Stimulated activated CD4-positive, alpha-beta T cell treated with anti-CD3 and anti-CD28 coated beads, Interleukin-1b, Interleukin-23, amount 100 ng/mL, for 4 hours (primary cell): ENCODE measurements around the gene MTG1.
"Not testable (repeated sequence)": the region's sequence is repeated elsewhere in the genome, so short reads cannot be mapped to it uniquely, and the experiment has no call there.

Experiments used
- DNase-seq, 2 donors: peaks; one replicate each; pipeline ENCODE4 v3.0.0-alpha.2; 2020; ENCODE audit warnings: low read depth in 2 of 2

Gene MTG1

GRCh38 chr10:133424102-133424501 is 30.1 kb downstream of the MTG1 start:
- not testable (repeated sequence) for DNase-seq

GRCh38 chr10:133424601-133425000 is 30.6 kb downstream of the MTG1 start, which contains the start of gene SPRN:
SPRN (minus strand) TSS chr10:133424625; CDS start chr10:133423681, 944 bp downstream.
- not testable (repeated sequence) for DNase-seq

DNA sequence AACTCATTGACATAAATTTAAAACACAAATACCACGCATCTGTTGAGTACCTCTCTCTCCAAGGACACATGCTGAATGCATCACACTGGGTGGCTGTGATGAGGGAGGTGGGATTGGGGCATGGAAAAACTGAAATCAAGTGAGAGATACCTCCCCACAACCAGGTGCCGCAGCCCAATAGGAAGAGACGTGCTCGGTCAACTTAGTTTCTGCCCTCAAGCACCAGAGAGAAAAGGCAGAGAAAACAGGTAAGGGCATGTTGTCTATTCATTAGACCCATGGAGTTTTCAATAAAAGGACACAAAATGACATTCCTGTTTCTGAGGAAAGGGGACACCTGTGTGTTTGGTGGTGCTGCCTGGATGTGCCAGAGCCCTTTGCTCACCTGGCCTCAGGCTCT is 35.6 kb downstream of the MTG1 start:
- DNase-seq, result not testable (repeated sequence)

DNA sequence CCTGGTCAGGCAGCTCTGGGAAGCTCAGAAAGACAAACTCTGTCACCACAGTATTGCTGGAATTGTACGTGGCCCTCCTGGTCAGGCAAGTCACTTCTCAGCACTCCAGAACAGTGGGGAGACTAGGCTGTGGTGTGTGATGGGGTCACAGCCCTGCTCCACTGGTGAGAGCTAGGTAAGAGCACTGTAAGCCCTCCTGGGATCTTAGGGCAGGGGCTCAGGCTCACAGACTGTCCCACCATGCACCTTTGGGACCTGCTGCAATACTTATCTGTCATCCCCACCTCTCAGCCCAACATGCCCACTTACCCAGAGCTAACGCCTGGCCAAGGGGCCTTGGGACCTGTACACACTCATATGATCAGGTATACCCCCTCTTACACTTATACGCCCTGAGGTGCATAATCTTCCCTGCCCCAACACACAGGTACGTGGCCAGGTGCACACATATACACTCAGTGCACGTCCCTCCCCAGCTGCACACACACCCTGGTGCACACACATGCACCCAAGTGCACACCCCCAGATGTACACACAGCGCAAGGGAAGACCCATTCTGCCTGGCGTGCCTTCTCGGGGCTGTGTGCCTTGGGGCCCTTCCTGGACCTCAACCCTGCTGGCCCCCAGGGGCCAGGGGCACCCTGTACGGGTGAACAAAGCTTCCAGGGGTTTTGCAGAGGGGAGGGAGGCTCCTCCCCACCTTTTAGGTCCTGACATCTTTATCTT is 38.1 kb downstream of the MTG1 start:
- DNase-seq, result not testable (repeated sequence)

DNA sequence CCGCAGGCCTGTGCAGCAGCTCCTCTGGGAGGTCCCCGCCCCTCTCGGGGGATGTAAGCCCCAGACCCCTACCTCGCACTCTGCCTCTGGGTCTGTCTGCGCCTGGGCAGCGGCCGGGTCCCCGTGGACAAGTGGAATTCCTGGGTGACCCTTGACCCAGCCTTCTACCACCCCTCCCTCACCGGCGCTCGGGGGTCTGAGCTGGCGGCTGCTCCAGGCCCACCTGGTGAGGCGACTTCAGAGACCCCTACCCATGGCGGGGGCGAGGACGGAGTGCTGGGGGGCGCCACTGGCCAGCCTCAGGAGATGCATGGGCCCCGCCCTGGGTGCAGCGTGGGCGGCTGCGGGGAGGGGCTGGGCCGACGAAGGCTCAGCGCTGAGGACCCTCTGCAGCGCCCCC is 38.8 kb downstream of the MTG1 start:
- DNase-seq, result not testable (repeated sequence)

GRCh38 chr10:133438711-133439273 is 44.8 kb downstream of the MTG1 start:
- no peak for DNase-seq

DNA sequence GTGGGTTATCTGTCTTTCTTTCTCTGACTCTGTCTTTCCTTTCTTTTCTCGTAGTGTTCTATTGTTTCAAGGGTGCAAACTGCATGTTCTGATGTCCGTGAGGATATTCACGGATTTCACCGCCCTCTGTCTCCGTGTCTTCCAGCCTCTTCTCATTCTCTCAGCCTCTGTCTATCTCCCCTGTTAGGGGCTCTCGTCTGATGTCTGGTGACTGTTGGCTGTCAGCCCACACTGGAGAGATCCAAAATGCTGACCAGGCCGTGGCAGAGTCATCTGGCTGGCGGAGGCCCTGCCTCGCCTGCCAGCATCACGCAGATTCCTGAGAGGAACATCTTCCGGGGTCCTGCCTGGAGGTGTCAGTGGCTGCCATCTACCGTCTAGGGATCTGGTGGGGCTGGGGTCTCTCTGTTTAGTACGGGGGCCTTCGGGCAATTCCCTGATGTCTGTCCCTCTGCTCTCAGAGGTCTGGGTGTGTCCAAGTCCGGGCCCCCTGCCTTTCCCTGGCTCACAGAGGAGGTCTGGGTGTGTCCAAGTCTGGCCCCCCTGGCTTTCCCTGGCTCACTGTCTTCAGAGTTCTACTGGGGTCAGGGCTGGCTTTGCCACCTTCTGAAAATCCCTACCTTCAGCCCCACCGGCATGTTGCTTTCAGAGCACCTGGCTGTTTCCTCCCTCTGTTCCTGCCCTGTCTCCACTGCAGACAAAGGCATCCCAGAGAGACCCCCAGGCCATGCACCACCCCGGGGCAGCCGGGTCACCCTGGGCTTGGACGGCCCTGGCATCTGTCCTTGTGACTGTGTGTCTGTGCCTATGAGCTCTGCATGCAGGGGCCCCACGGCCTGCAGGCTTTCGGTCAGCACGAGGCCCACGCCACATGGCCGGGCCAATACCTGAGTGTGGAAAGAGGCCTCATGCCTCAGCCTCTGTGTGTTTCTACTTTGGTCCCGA is 45.8 kb downstream of the MTG1 start:
- no peak for DNase-seq

DNA sequence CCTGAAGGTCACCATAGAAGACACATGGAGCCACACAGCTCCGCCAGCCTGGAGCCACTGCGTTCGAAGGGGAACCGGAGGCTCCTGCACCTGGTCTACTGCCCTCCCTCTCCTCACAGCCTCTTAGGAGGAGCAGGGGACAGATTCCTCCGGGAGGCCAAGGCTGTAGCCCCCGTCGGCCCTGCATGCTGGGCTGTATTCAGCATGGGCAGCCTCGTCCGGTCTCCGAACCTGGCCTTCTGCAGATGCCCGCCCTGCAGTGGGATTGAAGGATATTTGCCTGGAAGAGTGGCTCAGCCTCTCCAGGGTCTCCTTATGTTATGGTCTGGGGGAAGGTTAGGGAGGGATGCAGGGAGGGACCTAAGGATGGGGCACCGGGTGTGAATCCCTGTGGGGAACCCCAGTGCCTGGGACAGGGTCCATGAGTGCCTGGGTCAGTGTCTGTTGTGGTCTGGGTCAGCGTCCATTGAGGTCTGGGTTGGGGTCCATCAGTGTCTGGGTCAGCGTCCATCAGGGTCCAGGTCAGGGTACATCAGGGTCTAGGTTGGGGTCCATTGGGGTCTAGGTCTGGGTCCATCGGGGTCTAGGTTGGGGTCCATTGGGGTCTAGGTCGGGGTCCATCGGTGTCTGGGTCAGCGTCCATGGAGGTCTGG is 46.8 kb downstream of the MTG1 start:
- DNase-seq, result no peak

GRCh38 chr10:133441356-133441755 is 47.4 kb downstream of the MTG1 start:
- not testable (repeated sequence) for DNase-seq

DNA sequence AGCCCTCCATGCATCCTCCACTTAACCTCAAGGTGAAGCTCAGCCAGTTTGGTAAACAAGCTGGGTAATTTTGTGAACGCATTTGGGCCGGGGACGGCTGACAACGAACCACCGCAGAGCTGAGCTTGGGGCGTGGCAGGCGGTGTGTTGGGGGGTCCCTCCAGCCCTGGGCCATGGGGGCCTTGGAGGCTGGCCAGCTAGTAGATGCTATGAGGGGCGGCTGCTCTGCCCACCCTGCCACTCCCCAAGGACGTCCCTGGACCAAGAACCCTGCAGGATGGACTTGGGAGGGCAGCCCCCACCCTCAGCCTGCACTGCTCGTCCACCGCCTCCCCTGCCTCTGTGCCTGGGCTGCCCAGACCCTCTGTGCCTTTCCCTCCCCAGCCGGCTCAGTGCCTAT is 47.8 kb downstream of the MTG1 start:
- no peak for DNase-seq

- no peak for DNase-seq
These were observed 48.4 kb downstream of the MTG1 start for GRCh38 chr10:133442191-133442966.

GRCh38 chr10:133442967-133443924 is 49.3 kb downstream of the MTG1 start:
- DNase-seq, result no peak

DNA sequence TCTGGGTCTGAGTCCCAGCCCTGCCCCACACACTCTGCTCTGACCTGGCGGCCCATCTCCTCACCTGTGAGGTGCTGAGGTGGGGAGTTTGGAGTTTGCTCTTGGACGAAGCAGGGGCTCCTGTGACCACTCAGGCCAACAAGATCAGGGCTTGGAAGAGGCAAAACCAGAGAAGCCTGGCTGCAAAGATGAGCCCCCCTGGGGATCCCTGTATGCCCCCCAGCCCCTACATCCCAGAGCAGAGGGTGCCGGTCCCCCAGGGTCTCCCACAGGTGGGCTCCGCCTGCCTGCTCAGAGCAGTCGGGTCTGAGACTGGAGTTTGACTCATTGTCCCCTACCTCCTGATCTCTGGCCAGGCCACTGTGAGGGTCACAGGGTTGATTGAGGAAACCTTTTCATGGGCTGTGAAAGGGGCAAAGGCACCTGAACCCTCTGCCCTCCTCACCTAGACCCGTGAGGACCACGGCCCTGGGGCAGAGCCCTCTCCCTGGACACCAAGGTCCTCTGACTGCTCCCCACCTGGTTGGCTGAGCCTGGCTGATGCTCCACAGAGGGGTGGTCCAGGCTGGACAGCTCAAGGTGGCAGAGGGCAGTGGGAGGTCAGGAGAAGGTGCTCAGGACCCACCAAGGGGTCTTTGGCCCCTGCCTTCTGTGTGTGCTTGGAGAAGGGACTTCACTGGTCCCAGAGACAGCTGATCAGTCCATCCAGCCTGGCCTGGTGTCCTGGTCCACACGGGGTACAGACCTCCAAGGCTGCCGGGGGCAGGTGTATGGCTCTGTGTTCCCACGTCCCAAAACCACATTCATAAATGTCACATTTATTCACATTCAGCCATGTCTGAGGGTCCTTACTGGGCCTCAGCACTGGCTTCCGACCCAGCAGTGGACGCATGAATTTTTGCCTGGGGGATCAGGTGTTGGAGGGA is 50.6 kb downstream of the MTG1 start:
- no peak for DNase-seq

- DNase-seq, result no peak
These were observed 51.3 kb downstream of the MTG1 start for GRCh38 chr10:133445268-133445732.

- no peak for DNase-seq
These were observed 52.1 kb downstream of the MTG1 start for GRCh38 chr10:133445751-133446708.

DNA sequence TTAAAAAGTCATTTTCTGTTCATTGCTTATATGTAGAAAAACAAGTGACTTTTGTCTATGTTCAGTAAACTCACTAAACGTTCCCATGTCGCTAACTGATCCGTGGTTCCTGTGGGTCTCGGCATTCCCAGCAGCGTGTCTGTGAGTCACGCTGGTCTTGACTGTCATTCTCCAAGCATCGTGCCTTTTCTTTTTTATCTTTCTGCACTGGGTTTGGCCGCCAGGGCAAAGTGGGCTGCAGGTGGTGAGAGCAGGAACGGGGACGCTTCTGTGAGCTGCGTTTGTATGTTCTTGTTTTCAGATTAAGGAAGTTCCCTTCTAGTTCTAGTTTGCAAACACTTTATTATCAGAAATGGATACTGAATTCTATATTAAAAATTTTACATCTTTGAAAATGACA is 53.0 kb downstream of the MTG1 start:
- no peak for DNase-seq

- no peak for DNase-seq
These were observed 54.2 kb downstream of the MTG1 start for GRCh38 chr10:133448120-133448519.

DNA sequence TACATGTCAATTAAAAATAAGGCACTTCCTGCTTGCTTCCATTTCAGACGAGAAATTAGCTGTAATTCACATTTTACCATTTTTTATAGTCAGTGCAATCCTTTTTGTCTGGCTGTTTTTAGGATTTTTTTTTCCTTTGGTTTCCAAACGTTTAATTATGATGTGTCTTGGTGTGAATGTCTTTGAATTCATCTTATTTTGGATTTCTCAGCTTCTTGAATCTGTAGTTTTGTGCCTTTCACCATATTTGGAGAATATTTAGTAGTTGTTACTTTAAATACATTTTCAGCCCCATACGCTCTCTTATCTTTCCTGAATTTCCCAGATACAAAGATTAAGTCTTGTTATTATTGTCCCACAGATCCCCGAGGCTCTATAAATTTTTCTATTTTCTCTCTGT is 57.4 kb downstream of the MTG1 start:
- no peak for DNase-seq
